CD4-positive, alpha-beta T cell treated with Interleukin-17A for 4 hours (primary cell): ENCODE measurements around the gene PSMG3.

Experiments
- DNase-seq: peaks from one replicate; pipeline ENCODE4 v3.0.0-alpha.2; 2020; ENCODE audit warnings: mixed read lengths

The PSMG3 gene

DNA sequence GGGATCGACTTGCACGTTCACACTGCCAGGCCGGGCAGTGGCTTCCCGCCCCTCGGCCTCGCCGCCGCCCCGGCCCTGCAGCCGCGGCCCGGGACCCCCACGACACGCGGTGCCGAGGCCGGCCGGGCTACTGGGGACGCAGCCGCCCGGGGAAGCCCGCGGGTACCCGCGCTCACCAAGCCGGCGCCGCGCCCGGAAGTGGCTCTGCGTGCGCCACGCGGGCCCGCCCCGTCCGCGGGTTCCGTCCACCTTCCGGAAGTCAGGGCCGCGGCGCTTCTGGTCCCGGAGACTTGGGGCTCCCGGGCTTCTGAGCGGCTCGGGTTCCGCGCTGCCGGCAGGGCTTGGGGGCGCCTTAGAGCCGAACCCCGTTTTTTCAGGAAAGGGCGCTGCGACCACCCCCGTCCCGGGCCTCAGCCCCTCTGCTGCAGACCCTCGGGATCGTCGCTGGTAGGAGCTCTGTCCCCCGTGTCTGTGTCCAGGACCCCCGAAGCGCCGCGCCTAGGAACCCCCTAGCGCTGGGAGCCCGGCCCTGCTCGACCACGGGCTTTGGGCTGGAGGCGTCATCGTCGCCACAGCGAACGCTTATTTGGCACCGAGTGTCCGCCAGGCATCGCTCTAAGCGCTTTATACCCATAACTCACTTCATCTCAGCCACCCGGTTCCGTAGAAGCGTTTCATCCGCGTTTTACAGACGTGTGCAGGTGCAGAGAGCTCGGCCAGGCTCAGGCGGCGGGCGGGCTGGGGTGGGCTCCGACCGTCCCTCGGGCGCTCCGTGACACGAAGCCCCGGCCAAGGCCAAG is at the start of gene PSMG3:
PSMG3 (minus strand) TSS at position 200 of the 800 bp plus-strand sequence. CDS start 693 bp downstream, outside the sequence.
- DNase-seq = peak; percentile 90

DNA sequence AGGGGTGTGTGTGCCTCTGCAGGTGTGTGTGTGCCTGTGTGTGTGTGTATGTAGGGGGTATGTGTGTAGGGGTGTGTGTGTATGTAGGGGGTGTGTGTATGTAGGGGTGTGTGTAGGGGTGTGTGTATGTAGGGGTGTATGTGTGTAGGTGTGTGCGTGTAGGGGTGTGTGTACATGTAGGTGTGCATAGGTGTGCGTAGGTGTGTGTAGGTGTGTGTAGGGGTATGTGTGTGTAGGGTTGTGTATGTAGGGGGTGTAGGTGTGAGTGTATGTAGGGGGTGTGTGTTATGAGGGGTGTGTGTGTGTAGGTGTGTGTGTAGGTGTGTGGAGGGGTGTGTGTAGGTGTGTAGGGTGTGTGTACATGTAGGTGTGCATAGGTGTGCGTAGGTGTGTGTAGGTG is 48.6 kb upstream of the PSMG3 start:
- DNase-seq = no peak

DNA sequence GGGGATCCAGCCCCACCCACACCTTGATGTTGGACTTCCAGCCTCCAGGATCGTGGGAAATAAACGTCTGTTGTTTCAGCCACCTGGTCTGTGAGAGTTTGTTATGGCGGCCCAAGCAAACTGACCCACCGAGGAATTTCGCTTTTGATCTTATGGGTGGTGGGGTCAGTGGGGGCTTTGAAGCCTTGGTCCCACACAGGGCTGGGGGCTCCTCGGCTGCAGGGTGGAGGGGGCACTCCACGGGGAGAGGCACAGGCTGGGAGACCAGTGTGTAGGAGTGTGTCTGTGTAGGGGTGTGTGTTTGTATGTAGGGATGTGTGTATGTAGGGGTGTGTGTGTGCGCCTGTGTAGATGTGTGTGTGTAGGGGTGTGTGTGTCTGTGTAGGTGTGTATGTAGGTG is 48.1 kb upstream of the PSMG3 start:
- DNase-seq = no peak

- no peak for DNase-seq
These were observed 46.9 kb upstream of the PSMG3 start for GRCh38 chr7:1616741-1617140.

- no peak for DNase-seq
These were observed 41.9 kb upstream of the PSMG3 start for GRCh38 chr7:1611708-1612241.

DNA sequence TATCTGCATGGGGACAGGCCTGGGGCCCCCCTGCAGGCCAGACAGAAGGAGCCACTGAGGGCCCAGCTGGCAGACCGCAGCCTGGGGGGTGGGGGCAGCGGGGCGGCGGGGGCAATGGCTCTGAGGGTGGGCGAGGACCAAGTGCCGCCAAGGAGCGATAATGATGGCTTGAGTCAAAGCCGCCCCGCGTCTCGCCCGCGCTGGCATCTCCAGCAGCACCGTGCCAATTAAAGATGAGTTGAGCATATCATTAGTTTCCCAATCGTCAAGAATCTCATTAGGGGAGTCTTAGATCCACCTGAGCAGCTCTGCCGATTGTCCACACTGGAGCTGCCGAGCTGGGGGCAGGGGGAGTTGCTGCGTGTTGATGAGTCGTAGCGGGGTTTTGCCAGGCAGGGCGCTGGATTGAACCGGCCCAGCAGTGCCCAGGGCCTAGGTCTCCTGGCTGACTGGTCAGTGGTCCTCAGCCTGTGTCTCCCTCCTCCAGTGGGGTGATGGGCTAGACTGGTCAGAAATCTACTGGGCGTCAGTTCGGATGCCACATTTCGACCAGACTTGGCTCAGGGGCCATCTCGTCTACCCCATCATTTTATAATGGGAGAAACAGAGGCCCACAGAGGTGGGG is 41.0 kb upstream of the PSMG3 start:
- DNase-seq = no peak

DNA sequence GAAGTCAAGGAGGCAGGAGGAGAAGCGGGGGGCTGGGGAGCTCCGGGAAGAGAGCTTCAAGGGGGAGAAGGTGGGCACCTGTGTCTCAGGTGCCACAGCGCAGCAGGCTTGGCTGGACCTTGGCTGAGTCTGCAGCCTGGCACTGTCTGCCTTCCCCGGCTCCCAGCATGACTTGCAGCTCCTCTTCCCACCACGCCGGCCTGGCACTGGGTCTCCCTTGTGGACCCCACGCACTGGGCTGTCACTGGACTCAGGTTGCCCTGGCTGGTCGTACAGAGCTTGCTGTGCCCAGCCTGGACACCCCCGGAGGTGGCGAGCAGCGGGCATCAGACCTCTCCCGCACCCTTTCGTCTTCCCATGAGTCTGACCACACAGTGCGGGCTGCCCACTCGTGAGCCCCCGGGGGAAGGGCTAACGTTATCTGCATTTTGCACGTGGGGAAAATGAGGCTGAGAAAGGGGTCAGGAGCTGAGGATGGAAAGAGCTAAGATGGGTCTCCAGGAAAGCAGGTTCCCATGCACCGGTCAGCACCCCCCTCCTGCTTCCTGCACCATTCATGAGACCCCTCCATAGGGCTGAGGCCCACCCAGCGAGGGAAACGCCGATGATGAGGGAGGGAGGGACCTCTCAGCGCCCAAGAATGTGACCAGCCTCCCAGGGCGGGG is 40.3 kb upstream of the PSMG3 start:
- no peak for DNase-seq

DNA sequence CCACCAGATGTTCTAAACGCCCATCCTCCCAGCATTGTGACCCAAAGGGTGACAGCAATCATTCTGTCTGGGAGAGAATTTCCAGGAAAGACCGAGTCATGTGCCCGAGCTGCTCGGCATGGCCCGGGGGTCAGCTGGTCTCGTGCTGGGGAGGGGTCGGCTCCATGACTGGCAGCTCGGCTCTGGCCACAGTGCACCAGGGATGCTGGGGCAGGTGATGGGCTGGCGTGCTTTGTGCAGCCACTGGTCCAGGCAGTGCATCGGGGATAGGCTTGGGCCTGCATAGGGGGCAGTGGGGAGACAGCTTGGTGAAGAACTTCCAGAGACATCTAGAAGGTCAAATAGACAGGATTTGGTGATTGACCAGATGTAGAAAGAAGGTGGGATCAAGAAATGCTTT is 39.2 kb upstream of the PSMG3 start:
- DNase-seq = no peak

DNA sequence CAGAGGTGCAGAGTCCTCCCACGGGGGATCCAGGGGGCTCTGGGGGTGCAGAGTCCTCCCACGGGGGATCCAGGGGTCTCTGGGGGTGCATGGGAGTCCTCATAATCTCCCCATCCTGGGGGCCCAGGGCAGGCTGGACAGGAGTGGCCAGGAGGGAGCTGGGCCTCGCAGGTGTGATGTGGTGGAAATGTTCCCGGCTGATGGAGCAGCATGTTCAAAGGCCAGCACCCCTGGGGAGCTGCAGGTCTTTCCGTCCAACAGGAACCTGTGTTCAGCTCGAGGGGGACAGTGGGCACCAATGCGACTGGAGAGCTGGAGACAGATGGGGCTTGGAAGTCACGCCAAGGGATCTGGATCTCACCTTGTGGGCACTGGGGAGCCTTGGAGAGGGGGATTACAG is 38.5 kb upstream of the PSMG3 start:
- no peak for DNase-seq

GRCh38 chr7:1607696-1608095 is 37.9 kb upstream of the PSMG3 start:
- DNase-seq = no peak

GRCh38 chr7:1607001-1607400 is 37.2 kb upstream of the PSMG3 start:
- no peak for DNase-seq

- DNase-seq = no peak
These were observed 34.6 kb upstream of the PSMG3 start for GRCh38 chr7:1604383-1604782.

DNA sequence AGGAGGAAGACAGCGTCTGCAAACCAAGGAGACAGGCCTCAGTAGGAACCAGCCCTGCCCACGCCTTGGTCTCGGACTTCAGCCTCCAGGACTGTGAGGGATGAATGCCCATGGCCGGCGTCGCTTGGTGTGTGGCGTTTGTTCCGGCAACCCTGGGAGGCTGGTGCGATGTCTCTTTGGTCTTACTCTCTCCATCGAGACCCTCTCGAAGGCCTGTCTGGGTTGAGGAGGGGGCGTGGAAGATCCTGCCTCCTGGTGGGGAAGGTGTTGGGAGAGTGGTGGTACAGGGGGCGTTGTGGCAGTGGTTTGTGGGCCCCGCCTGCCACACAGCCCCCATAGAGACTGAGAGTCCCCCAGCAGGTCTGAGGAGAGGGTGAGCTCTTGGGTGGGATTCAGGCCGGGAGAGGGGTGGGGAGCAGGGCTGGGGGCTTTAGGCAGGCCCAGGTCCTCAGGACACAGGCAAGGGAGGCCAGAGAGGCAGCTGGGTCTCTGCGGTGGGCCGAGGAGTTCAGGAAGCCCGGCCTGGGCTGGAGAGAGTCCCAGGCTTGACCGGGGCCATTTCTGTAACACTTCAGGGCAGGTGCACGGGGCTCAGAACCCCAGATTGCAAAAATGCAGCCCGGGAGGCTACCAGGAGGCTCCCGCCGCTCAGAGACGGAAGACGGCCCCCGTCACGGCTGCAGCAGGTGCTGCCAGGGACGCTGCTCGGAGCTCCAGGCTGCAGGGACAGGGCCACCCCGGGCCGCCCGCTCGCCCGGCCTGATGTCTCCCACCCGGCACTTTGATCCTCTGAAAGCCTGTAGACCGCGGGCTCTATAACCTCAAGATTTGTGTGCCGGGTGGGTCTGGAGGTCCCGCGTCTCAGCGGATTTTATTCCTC is 33.8 kb upstream of the PSMG3 start:
- DNase-seq = no peak

DNA sequence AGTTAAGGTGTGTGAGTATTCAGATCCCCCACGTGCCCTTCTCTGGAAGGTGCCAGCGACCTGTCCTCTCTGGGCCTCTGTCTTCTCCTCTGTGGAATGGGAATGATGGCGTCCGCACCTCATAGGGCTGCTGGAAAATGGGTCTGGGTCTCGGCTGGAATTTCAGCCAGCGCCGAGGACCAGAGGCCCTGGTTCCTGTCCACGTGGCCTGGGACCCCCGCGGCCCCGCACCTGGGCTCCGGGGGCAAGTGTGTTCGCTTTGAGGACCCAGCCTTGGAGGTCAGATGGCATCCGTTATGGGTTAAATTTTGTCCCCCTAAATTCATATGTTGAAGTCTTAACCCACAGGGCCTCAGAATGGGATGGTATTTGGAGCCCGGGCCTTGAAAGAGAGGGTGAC is 32.6 kb upstream of the PSMG3 start:
- no peak for DNase-seq

DNA sequence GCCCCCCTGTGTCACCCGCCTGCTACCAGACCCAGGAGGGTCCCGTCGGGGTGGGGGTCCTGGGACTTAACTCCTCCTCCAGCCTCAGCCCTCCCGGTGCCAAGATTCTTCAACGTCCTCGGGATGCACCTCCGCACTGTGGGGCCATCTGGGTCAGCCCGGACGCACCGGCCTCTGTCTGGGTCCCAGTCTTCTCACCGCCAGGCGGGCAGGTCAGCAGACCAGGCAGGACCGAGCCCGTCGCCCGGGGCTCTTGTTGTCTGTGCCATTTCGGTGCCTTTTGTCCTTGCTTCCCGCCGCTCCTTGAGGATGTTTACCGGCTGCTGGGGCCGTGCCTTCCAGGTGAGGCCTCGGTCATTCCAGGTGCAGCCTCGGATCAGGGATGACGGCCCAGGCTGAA is 32.1 kb upstream of the PSMG3 start:
- no peak for DNase-seq

DNA sequence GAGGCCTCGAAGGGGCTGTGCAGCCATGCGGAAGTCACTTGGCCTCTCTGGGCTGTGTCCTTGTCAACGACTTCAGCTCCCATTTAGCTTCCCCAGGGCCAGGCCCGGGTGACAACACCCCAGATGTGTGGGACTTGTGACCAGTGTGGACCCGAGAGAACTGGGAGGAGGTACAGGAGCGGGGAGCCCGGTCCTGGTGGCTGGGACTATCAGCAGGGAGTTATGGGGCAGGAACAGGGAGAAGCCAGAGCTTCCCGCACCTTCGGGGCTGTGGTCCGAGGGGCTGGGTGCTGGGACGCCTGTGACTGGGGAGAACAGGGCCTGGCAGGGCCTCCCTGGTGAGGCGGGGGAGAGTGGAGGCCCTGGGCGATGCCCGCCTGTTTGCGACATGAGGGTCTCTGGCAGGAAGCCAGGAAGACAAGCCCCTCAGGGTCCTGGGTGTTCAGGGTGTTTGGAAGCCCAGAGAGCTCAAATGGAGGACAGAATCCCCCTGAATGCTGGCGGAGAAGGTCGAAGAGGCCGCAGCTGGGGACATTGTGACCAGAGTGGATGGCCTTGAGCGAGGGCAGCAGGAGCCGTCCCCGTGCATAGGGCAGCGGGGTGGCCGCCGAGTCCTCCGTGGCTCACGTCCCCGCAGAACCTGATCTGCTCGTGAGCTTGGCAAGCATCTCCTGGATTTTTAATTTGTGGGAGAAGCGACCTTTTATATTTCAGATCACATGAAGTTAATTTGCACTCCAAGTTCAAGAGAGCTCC is 30.0 kb upstream of the PSMG3 start:
- DNase-seq = no peak

DNA sequence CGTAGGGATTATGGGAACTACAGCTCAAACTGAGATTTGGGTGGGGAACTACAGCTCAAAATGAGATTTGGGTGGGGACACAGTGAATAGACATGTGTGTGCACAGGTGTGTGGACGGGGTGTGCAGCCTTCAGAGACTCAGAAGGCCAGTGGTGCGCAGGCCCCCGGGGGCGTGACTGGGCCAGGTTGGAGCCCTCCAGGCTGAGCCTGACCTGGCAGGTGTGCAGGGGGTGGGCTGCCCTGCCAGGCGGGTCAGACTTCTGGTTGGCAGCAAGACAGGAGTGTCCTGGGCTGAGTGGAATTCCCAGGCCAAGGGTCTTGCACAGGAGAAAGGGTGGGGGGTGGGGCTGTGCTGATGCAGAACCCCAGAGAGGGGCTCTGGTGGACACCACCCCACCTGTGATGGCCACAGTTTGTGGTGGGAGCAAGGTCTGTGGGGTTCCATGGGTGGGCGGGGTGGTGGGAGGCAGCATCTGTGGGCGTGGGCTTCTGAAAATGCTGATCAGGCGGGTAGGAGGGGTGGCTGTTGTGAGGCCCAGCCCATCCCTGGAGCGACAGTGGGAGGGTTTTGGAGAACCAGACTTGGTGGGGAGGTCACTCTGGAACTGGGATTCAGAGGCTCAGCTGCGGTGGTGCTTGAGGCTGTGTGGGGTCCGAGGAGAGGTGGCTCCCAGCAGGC is 29.3 kb upstream of the PSMG3 start:
- no peak for DNase-seq

GRCh38 chr7:1598286-1598685 is 28.5 kb upstream of the PSMG3 start:
- DNase-seq = no peak

GRCh38 chr7:1597791-1598190 is 28.0 kb upstream of the PSMG3 start:
- DNase-seq = no peak

DNA sequence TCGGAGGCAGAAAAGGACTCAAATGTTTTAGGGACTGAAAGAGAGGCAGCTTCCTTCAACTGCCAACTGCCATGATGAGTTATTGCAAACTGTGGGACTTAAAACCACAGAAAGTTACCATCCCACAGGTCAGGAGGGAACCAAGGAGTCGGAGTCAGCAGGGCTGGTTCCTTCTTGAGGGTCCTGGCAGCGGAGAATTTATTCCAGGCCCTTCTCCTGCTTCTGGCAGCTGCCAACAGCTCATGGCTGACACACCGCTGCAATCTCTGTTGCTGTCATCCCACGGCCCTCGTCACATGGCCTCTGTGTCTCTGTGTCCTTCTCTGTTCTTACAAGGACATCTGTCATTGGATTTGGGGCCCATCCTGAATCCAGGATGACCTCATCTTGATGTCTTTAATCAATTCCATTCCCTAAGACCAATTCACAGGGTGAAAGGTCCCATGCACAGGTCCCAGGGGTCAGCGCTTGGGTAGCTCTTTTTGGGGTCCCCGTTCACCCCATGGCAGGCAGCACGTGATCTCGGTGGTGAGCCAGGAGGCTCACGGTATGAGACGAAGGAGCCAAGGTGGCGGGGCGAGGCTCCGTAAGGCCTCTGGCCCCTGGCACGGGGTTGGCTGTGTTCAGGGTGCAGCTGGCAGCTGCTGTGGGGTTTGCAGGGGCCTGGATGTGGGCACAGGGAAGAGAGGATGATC is 27.4 kb upstream of the PSMG3 start:
- no peak for DNase-seq
